GM04503 (cell line): Measurements from ENCODE around the gene ARHGAP42.
A peak's percentile ranks its signal among the peaks of the same experiment; 100 is the strongest.

Experiments used
- DNase-seq: peaks from one replicate; pipeline ENCODE4 v3.0.0-alpha.2; 2012; ENCODE audit warnings: low read depth

The ARHGAP42 gene

DNA sequence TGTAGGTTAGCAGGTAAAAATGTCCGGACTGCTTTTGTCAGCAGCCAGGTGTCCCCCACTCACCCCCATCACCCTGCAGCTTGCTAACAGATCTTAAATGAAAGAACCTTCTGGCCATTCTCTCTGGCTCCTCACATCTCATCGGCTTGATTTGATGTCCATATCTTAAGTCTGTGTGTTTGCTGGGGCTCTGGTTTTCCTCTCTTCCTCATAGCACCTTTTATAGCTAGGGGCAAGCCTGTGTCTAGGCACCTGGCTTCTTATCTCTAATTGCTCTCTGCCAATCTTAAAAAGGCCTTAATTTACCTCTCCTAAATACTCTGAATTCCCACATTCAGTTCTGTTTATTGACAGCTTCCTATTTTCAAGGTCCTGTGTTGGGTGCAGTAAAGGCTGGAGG, 72.0 kb downstream of the ARHGAP42 start:
- DNase-seq, result no peak

DNA sequence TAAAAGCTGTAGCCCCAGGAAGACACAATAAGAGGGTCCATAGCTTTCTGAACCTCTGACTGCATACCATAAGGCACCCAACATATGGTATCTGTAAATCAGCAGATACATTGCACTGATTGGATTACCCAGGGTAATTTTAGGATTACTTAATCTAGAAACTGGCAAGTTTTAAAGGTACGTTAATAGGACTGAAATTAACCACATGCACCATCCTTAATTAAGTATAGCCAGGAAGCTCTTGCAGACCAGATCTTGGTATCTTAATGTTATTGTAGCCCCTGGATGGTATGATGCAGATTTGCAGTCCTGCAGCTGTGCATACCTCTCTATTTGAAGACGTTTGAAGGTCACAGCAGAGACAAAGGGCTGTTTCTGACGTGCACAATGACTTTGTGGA, 72.8 kb downstream of the ARHGAP42 start:
- DNase-seq, result no peak

DNA sequence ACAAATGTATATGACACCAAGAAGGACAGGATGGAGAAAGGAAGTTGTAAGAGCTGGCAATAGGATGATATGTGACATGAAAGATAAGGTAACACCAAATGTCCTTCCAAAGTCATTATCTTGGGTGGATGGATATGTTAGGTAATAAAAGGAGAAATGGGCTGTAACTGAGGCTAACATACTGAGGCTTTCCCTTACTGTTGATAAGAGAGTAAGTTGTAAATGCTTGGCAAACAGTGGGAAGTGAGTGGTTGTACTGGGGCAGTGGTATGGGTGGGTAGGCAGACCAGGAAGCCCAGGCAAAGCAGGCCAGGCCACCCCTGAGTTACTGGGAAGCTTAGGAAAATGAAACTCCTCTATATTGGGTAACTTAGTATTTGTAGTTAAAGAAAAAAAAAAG, 73.7 kb downstream of the ARHGAP42 start:
- no peak for DNase-seq

DNA sequence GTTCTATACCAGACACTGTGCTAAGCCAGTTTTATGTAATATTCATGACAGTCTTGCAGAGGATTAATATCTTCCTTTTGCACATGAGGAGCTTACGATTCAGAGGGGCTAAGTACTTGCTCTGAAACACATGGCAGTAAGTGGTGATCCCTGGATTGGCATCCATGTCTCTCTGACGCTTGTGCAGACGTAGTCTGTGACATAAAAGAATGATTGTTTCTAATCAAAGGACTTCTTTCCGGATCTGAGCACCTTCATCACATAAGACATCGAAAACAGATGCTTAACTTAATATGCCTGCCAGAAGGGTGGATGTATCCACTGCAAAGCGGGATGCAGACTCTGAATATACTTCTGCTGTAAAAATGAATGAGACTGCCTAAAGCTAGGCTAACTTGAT, 74.8 kb downstream of the ARHGAP42 start:
- no peak for DNase-seq

DNA sequence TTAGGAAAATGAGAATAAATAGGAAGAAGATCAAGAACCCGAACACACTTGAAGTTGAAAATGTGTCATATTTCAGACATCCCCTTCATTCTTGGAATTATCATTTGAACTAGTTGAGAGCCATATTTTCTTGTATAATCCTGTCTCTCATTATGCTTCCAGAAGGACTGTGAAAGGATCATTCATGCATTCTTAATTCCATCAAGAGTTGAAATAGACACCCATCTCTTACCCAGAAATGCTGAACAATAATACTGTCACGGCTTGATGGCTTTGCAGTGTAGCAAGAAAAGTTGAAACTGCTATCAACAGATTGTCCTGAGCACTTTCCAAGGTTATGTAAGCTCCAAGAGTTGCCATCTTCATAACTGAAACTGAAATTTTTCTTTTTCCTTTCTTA, 79.7 kb downstream of the ARHGAP42 start:
- DNase-seq, result no peak

DNA sequence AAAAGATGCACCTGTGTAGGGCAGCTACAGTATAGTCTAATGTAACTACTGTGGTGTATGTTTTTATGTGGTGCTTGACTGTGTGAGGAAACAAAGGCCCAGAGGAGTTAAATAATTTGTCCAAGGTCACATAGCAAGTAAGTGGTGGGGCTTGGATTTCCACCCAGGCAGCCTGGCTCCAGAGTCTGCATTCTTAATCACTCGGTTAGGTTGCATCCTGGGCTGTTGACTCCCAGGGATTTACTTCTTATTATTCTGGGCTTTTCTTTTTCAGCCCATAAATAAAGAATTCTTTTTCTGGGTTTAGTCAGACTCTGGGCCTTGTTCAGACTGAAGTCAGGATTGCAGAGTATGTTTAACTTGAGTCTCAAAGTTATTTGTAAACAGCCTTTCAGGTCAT, 82.1 kb downstream of the ARHGAP42 start:
- DNase-seq, result peak; percentile 11

DNA sequence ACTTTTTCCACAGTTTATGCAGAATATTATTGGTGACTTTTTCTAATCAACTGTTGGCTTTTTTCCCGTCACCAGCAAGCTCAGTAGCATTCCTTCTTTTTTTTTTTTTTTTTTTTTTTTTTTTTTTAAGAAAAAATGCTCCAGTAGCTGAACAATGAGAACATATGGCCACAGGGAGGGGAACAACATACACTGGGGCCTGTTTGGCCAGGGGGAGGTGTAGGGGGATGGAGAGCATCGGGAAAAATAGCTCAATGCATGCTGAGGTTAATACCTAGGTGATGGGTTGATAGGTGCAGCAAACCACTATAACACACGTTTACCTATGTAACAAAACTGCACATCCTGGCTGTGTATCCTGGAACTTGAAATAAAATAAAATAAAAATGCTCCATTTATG, 82.5 kb downstream of the ARHGAP42 start:
- no peak for DNase-seq

DNA sequence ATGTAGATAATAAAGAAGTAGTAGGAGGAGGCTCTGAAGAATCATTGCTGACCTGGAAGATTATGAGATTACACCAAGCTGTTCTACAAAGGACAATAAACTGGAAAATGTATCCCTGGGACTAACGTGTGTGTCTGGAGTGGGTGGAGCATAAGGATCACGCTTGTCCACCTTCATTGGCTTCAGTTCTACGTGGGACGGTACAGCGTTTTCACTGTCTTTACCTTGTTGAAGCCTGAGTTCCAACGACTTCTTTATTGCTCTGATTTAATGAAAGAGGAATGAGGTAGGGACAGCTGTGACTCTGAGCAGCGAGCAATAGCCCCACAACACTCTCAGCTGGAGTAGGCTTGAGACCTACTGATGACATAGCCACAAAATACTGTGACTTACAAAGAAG, 87.0 kb downstream of the ARHGAP42 start:
- no peak for DNase-seq

DNA sequence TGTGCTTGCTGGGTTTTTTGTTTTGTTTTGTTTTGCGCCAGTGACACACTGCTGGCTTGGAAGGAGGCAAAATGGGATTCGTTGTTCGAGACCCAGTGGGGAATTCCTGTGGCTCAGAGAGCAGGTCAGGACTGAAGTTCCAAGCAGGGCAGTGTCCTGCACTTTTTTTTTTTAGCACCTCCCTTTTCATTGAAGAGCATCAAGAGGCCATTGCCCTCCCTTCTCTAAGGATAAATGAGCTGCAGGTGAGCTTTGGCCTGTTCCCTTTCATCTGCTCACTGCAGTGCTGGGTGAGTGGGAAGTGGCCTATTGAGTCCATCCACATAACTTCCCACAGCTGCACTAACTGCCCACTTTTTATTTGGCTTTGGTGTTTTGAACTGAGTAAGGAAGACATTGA, 87.8 kb downstream of the ARHGAP42 start:
- no peak for DNase-seq

DNA sequence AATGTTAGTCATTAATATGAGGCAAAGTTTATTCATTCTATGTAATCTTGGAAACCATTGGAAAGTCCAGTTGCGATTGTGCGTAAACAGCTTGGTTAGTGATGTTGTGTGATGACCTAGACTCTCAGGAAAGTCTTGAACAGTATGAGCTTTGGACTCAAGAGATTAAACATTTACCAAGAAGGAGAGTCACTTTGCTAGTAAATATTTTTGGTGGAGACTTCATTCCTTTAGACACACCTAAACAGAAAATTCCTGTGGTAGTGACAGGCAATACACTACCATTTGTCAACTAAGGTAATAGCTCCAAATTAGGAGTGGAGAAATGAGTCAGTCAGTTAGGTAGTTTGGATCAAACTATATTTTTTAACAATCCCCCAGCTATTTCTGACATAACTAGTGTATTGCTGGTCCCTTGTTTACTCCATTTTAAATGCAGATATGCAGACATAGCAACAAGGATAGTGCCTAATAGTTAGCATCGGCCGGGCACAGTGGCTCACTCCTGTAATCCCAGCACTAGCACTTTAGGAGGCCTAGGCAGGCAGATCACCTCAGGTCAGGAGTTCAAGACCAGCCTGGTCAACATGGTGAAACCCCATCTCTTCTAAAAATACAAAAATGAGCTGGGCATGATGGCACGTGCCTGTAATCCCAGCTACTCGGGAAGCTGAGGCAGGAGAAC, 89.3 kb downstream of the ARHGAP42 start:
- peak; percentile 31 for DNase-seq

DNA sequence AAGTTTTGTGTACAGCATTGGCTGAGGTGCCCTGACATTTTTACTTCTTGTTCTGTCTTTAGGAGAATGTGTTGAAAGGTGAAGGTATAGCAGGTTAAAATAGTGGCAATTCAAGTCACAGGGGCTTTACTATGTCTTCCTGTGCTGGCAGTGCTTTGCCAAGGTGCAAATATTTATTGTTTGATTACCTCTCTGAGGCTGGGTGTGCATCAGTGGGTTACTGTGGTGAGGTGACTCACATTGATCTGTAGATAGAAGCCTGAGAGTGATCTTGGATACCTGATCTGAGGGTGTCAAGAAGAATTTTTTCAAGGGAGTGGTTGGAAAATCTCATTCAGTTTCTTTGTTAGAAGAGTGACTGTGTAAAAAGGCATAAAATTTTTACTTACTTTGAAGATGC, 90.0 kb downstream of the ARHGAP42 start:
- DNase-seq, result no peak

DNA sequence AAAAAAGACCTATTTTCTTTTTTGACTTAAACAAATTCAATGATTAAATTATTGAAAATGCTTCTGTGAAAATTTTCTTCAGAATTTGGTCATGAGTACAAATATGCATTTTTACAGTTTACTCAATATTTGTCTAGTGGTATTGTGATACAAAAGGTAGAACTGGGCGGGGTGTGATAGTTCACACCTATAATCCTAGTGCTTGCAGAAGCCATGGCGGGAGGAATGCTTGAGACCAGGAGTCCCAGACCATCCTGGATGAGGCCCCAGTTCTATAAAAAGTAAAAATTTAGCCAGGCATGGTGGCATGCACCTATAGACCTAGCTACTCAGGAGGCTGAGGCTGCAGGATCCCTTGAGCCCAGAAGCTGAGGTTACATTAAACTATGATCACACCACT, 90.6 kb downstream of the ARHGAP42 start:
- no peak for DNase-seq

DNA sequence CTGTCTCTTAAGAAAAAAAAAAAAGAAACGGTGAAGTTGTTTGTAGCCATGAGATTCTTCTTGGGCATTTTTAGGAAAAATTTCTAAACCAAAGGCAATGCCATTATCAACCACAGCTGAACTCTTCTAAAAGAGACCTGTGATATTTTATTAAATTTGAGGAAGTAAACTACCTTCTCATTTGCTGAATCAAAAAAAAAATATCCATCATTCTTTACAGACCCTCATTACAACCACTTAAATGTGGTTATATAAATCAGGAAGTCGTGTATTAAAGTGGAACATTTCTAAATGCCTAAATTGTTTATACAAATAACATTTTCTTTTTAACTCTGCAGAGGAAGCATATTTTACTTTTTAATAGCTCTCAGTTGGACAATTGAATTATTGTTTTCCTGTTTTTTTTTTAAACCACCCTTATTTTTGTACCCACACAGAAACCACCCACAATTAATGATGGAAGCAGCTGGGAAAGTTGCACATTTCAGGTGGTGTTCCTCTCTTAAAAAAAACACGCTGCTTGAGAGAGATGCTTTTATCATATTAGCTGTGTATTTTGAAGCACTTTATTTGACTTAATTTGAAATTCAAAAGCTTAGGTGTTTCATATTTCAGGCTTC, 91.2 kb downstream of the ARHGAP42 start:
- DNase-seq, result no peak

DNA sequence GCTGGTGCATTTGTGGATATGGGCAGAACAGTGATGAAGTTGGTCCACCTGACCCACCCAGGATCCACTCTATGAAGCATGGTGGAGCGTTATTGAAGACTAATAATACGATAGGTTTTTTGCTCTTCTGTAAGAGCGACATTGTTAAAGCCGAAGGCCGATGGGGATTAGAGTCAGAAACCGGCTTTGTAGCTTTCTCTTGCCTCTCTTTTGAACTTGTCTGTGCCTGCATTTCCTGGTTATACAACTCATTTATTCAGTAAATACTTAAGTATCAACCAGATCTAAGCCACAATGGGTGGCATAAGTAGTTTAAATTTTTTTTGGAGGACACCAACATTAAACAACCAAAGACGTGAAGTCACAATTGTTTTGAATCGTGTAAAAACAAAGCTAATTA, 93.4 kb downstream of the ARHGAP42 start:
- DNase-seq, result no peak

DNA sequence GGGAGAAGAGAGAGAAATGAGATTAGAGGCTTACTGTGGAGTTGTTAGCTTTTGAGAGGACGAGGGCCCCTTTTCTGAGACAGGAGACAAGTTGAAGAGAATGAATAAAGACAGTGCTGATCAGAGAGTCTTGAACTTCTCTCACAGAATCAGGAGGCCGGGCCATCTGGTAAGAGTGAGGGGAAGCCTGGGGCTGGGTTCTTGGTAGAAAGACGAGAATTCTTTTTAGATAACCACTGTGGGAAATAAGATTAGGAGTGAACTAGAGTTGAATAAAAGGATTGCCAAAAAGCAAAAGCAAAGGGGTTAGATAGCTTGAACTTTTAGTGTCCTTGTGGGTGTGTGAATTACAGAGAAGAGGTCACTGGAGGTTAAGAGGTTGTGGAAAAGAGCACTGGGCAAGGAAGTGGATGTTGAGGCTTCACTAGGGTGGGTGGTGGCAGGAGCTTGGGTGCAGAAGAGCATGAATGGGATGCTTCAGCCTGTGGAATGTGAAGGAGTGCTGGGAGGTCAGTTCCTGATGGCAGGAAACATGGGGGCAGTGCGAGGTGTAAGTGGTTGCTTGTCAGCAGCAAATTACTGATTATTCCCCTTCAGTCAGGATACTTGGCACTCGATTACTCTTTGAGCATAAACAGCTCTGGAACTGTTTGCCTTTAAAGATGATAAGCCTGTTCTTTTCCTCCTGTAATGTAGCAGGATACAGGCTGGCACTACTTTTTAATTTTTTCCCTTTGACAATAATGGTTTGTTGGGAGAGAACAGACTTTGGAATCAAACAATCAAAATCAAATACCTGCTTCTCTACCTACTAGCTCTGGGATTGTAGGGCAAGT, 98.3 kb downstream of the ARHGAP42 start:
- DNase-seq, result no peak

DNA sequence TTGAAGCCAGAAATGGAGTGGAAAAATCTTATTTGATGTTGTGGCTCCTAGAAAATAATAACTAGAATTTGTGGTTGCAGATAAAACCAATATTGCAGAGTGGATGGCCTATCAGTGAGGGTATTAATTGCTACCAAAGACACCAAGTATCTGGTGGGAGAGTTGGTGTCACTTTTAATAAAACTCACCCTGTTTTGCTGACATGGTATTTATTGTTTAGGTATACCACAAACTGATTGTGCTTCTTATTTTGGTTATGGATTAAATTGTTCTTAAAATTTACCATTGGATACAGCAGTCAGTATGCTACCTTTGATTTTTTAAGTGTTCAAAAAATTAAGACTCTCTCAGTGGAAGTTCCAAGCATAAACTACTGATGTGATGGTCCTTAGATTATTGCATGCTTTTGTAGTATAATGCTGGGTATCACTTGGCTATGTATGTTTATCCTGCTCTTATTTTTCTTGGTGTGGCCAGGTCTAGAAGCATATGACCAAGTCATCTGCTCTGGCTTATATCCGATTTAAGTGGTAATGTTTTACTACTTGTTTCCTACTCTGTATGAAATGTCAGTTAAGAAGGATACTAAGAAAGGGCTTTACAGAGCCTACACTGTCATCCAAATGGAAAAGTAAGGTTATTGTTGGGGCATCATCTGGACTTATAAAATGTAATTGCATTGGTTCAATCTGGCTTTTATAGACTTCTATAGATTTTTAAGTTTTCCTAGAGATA, 101.6 kb downstream of the ARHGAP42 start:
- no peak for DNase-seq

DNA sequence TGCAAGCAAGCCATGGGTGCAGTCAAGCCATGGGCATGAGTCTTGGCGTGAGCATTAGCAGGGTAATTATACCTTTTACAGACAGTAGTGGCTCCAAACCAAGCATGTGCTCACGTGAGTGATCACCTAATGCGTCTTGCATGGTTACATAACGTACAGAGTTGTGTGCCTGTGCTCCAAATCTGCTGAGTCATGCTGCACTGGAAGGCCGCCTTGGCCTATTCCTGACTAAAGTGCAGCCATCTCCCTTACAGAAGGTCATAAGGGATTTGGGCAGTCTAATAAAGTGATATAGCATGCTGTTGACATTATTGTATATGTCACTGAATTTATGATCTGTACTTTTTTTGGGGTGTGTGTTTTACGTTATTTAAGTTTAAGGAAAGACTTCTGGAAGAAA, 102.4 kb downstream of the ARHGAP42 start:
- no peak for DNase-seq

DNA sequence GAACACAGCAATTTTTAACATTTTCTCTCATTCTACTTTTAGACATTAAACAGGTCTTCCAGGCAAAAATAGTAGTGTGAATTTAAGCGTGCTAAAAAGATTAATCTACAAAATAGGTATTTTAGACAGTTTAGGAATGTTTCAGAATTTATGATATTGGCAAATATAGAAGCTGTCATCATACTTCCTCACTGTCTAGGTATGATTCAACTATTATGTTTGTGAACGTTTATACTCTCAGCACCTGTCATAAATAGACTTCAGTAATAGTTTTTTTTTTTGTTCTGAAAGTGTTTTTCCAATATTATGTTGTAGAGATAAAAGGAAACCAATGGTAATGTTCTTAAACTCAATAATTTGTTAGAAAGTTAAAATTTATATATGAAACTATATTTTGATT, 103.0 kb downstream of the ARHGAP42 start:
- DNase-seq, result no peak

DNA sequence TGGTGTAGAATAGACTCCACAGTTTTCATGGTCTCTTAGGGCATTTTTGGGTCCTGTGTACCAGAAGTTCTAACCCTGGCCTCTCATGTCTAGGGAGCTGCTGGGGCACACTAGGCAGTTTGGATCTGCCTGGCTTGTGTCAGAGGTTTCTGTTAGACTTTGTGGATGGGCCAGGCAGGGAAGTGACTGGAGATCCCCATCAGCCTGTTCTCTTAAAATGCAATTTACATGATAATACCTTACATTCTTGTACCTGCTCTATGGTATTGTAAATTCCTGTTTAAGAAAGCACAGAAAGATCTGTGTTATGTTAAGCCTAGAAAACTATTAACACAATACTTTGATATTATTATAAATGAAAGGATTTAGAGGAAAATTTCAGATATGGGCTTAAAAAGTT, 104.0 kb downstream of the ARHGAP42 start:
- no peak for DNase-seq

DNA sequence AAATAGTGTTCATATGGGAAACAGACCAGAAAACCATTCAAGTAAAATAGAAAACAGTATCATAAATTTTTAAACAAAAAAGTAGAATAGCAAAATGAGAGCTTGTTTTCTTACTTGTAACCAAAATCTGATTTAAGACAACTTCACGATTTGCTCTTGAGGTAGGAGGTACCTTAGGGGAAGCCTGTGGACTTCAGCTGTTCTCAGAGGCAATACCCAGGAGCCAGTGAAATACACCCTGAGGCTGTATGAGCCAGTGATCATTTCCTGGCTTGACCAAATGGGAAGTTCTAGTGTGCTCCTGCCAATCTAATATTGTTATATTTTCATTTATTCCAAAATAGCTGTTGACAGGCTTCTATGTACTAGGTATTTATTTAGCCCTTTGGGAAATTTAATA, 104.8 kb downstream of the ARHGAP42 start:
- DNase-seq, result no peak

DNA sequence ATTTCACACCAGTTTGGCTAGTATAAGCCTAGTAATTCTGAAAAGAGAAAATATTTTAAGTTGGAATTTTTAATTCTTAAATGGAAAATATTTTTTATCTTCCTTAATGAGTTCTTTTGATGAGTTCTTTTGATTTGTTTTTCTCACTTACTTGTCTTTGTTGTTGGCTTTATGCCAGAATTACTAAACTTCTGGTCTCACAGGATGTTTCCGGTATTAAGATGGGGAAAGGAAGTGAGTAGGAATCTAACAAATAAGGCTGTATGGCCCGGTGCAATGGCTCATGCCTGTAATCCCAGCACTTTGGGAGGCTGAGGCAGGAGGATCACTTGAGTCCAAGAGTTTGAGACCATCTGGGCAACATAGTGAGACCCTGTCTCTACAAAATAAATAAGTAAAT, 106.4 kb downstream of the ARHGAP42 start:
- no peak for DNase-seq

DNA sequence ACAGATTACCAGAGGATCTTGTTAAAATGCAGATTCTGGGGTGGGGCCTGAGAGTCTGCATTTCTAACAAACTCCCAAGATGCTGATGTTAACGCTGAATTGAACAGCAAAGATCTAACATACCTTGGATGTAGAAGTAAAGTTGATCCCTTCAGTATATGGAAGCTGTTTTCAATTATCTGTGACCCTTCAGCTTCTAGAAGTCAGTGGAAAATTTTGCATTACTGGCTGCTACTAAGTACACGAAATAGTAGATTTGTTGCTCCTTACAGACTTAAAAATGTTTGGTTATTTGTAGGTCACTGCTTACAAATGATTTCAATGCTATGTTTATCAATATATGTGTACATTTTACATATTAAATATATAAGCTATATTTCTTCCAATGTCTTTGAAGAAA, 107.4 kb downstream of the ARHGAP42 start:
- DNase-seq, result no peak

DNA sequence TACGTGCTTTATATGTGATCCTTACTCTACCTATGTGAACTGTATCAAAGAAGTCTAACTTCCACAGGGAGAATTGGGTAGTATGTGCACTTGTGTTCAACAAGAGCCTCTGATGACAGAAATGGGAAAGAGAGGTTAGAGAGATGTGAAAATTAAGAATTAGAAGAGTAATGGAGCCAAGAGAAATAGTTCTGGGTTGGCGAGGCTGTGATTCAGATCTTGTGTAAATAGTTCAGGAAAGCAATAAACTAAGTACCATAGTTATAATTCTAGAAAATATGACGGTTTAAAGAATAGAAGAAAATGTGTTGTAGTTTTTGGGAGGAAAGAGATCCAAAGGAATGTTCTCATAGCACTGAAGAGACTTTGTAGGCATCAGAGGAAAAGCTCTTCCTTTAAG, 112.4 kb downstream of the ARHGAP42 start:
- DNase-seq, result no peak
